Adrenal gland (tissue), 5 donors: ENCODE results near the gene TBRG4.

Experiments used
- POLR2A ChIP-seq, 2 donors: fragments of 450-650 bp; IDR thresholded peaks; one replicate each; pipeline ENCODE4 v1.6.1; 2017; ENCODE audit warnings: antibody characterized with exemption in 2 of 2, mild to moderate bottlenecking in 2 of 2, moderate library complexity in 1 of 2
- TF ChIP-seq, protein P1 (sequence below), 6 experiments: fragments of 450-650 bp in 4 of 6; fragments of 200-600 bp in 2 of 6; sonication (generic) in 1 of 6; IDR thresholded peaks; 1 replicate in 5 of 6; 2 replicates in 1 of 6; pipeline versions ENCODE4 v1.5.1 to v1.8.0; 2016 to 2021; ENCODE audit warnings: antibody characterized with exemption in 6 of 6, mild to moderate bottlenecking in 2 of 6, moderate library complexity in 1 of 6
- donor health status: DM: no; HTN: no; CAD: no.

DNA sequence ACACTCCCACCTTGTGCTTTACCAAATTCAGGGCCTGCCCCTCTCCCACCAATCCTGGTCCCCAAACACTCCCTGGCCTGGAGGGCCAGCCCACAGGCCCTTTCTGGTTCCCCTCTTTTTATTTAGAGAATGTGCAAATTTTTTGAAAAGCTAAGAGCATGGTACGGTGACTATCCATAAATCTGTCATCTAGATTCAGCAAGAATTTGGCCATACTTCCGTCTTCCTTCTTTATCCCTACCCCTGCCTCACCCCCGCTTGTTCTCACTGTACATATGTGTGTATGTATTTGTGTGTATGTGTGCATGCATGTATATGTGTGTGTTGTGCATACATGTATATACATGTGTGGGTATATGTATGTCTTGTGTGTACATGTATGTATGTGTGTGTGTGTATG lies 8.1 kb upstream of the TBRG4 start:
- TF ChIP-seq, protein P1, sequence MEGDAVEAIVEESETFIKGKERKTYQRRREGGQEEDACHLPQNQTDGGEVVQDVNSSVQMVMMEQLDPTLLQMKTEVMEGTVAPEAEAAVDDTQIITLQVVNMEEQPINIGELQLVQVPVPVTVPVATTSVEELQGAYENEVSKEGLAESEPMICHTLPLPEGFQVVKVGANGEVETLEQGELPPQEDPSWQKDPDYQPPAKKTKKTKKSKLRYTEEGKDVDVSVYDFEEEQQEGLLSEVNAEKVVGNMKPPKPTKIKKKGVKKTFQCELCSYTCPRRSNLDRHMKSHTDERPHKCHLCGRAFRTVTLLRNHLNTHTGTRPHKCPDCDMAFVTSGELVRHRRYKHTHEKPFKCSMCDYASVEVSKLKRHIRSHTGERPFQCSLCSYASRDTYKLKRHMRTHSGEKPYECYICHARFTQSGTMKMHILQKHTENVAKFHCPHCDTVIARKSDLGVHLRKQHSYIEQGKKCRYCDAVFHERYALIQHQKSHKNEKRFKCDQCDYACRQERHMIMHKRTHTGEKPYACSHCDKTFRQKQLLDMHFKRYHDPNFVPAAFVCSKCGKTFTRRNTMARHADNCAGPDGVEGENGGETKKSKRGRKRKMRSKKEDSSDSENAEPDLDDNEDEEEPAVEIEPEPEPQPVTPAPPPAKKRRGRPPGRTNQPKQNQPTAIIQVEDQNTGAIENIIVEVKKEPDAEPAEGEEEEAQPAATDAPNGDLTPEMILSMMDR (IDR thresholded peaks at IDR 0.05) = no peak
- TF ChIP-seq POLR2A (IDR thresholded peaks at IDR 0.05) = no peak
